Islet precursor cell (in vitro differentiated cells): ENCODE measurements around the gene COPE.

Source experiments
- DNase-seq: peaks from one replicate; pipeline ENCODE4 v3.0.0-alpha.2; 2018

Gene COPE

GRCh38 chr19:18850471-18851375, 68.5 kb downstream of the COPE start:
- DNase-seq = peak; percentile 83

GRCh38 chr19:18849838-18850400, 69.3 kb downstream of the COPE start:
- no peak for DNase-seq
